Osteocyte (in vitro differentiated cells): Measurements from ENCODE around the gene TDP2. TPM values are rescaled to one million over a fixed set of nuclear protein-coding genes. Genes with fewer than 3 reads are reported as not detected.

Source experiments
- DNase-seq: peaks from one replicate; pipeline ENCODE4 v3.0.0; 2021; ENCODE audit warnings: mixed read lengths; ENCODE audit not compliant: unreplicated experiment; ENCODE audit errors: extremely low spot score
- H3K27ac Mint-ChIP-seq: one replicate; pipeline ENCODE4 v1.8.0; 2021; ENCODE audit warnings: mild to moderate bottlenecking, mixed read lengths; ENCODE audit not compliant: unreplicated experiment
- H3K27me3 Mint-ChIP-seq: one replicate; pipeline ENCODE4 v1.8.0; 2021; ENCODE audit warnings: mixed read lengths; ENCODE audit not compliant: unreplicated experiment
- H3K36me3 Mint-ChIP-seq: one replicate; pipeline ENCODE4 v1.8.0; 2021; ENCODE audit warnings: mixed read lengths; ENCODE audit not compliant: unreplicated experiment
- H3K4me1 Mint-ChIP-seq: one replicate; pipeline ENCODE4 v1.8.0; 2021; ENCODE audit warnings: mixed read lengths; ENCODE audit not compliant: unreplicated experiment
- H3K4me3 Mint-ChIP-seq: one replicate; pipeline ENCODE4 v1.8.0; 2021; ENCODE audit warnings: mild to moderate bottlenecking, moderate library complexity, mixed read lengths; ENCODE audit not compliant: unreplicated experiment
- H3K9me3 Mint-ChIP-seq: one replicate; pipeline ENCODE4 v1.8.0; 2021; ENCODE audit warnings: mixed read lengths; ENCODE audit not compliant: unreplicated experiment
- CTCF ChIP-seq: fragments of 200-600 bp; sonication (generic); IDR thresholded peaks from 2 replicates; pipeline ENCODE4 v1.5.0; 2021; ENCODE audit warnings: antibody characterized with exemption, mild to moderate bottlenecking, moderate library complexity
- total RNA-seq: library from RNA; stranded (reverse); gene quantifications from 2 replicates; pipeline ENCODE4 v1.2.1, GENCODE V29; 2021

TDP2 gene
- total RNA-seq, 1 donor from 2014 or later: 31.5 TPM

- DNase-seq: no peak
- Mint-ChIP-seq H3K9me3 (no peaks in the 10 kb centered on the region), H3K27ac (no peak overlapping the region), H3K4me1 (no peaks in the 10 kb centered on the region), H3K27me3 (peaks cover 34% of the 10 kb centered on the region), H3K36me3 (no peaks in the 10 kb centered on the region), H3K4me3 (no peak overlapping the region)
- no peak for TF ChIP-seq CTCF
Observed at GRCh38 chr6:24610672-24611071, 56.0 kb downstream of the TDP2 start.

GRCh38 chr6:24607310-24608105 is 59.2 kb downstream of the TDP2 start:
- no peak overlapping the region for H3K27ac Mint-ChIP-seq
- TF ChIP-seq CTCF: no peak
- DNase-seq: no peak
- no peaks in the 10 kb centered on the region for H3K9me3 Mint-ChIP-seq
- no peaks in the 10 kb centered on the region for H3K36me3 Mint-ChIP-seq
- H3K4me1 Mint-ChIP-seq: no peaks in the 10 kb centered on the region
- H3K4me3 Mint-ChIP-seq: no peak overlapping the region
- H3K27me3 Mint-ChIP-seq: peaks cover 25% of the 10 kb centered on the region

GRCh38 chr6:24606200-24606930 is 60.3 kb downstream of the TDP2 start:
- no peaks in the 10 kb centered on the region for H3K4me1 Mint-ChIP-seq
- H3K4me3 Mint-ChIP-seq: no peak overlapping the region
- H3K9me3 Mint-ChIP-seq: no peaks in the 10 kb centered on the region
- H3K27ac Mint-ChIP-seq: no peak overlapping the region
- H3K36me3 Mint-ChIP-seq: no peaks in the 10 kb centered on the region
- peaks cover 21% of the 10 kb centered on the region for H3K27me3 Mint-ChIP-seq
- DNase-seq: peak; percentile 57
- no peak for TF ChIP-seq CTCF

- Mint-ChIP-seq H3K27ac (no peak overlapping the region), H3K27me3 (peaks cover 16% of the 10 kb centered on the region), H3K36me3 (no peaks in the 10 kb centered on the region), H3K4me1 (no peaks in the 10 kb centered on the region), H3K9me3 (no peaks in the 10 kb centered on the region), H3K4me3 (no peak overlapping the region)
- TF ChIP-seq CTCF: no peak
- no peak for DNase-seq
Observed at GRCh38 chr6:24603241-24603640, 63.5 kb downstream of the TDP2 start.

- DNase-seq: peak; percentile 51
- H3K4me3 Mint-ChIP-seq: no peak overlapping the region
- TF ChIP-seq CTCF: no peak
- H3K27me3 Mint-ChIP-seq: peaks cover 14% of the 10 kb centered on the region
- no peaks in the 10 kb centered on the region for H3K4me1 Mint-ChIP-seq
- no peaks in the 10 kb centered on the region for H3K9me3 Mint-ChIP-seq
- no peak overlapping the region for H3K27ac Mint-ChIP-seq
- no peaks in the 10 kb centered on the region for H3K36me3 Mint-ChIP-seq
Observed at GRCh38 chr6:24600903-24601302, 65.8 kb downstream of the TDP2 start.
